ENCODE results near the gene DIP2C.
"Not testable (repeated sequence)": the region's sequence is repeated elsewhere in the genome, so short reads cannot be mapped to it uniquely, and the experiment has no call there.

DIP2C gene

GRCh38 chr10:697097-697875 lies 7.8 kb upstream of the DIP2C start:
- no peak for DNase-seq (ENCODE audit: low read depth)

DNA sequence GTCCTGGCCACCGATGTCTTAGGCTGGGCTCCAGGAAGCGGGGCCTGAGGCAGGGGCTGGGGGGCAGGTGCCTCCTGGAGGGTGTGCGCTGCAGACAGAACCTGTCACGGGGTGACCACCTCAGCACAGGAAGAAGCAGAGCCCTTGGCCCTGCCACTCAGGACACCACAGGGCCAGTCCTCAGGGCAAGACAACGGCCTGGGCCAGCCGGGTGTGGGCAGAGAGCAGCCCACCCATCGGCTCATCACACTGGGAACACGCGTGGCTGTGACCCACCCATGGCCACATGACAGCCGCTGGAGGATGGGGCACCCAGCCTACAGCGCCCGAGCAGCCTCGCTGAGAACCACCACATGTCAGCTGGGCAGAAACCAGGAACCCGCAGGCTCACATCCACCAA lies 5.9 kb upstream of the DIP2C start:
- no peak for DNase-seq (ENCODE audit: low read depth)

GRCh38 chr10:693506-693905 lies 4.0 kb upstream of the DIP2C start:
- no peak for DNase-seq (ENCODE audit: low read depth)

- no peak for DNase-seq (ENCODE audit: low read depth)
Observed at GRCh38 chr10:692682-693351, 3.3 kb upstream of the DIP2C start.

GRCh38 chr10:691216-691615 lies 1.7 kb upstream of the DIP2C start:
- no peak for DNase-seq (ENCODE audit: low read depth)

GRCh38 chr10:690372-691161 lies 1.1 kb upstream of the DIP2C start:
- no peak for DNase-seq (ENCODE audit: low read depth)

DNA sequence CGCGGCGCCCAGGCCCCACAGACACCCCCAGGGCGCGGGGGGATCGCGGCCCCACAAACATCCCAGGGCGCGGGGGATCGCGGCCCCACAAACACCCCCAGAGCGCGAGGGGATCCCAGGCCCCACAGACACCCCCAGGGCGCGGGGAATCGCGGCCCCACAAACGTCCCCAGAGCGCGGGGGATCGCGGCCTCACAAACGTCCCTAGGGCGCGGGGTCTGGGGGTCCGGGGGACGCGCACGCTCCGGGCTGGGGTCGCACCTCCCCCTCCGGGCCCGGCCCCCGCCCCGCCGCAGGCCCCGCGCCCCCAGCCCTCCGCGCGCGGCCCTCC lies 382 bp downstream of the DIP2C start:
- no peak for DNase-seq (ENCODE audit: low read depth)

DNA sequence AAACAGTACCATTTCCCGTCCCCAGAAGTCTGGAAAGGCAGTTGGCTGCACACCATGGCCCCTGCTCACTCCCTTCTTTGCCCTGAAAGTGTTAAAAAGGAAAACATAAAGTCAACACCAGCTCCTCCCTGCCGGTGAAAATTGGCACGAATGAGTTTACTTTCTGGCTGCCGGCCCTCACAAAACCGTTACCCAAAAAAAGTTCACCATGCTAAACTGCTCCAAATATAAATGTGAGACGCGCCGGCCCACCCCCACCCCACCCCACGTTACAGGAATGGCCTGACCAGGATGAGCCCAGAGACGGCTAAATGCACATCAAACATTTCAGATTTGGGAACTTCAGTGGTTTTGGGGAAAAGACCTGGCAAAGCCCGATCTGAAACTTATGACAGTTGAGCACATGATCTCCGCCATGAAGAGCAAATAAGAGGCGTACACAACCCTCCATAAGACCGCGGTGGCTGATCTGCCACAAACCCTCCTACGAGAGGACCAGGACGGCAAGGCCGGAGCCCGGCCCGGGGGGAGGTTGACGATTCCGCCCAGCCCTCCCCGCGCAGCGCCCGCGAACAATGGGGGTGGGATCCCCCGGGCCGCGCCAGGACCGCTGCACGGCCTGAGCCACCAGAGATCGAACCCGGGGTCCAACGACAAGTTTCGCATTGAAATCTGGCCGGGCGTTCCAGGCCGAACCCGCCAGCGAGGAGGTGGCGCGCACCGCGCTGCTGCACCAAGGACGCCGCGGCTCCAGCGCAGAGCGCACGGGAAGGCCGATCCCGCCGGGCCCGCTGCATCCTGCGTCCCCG lies 952 bp downstream of the DIP2C start:
- no peak for DNase-seq (ENCODE audit: low read depth)

DNA sequence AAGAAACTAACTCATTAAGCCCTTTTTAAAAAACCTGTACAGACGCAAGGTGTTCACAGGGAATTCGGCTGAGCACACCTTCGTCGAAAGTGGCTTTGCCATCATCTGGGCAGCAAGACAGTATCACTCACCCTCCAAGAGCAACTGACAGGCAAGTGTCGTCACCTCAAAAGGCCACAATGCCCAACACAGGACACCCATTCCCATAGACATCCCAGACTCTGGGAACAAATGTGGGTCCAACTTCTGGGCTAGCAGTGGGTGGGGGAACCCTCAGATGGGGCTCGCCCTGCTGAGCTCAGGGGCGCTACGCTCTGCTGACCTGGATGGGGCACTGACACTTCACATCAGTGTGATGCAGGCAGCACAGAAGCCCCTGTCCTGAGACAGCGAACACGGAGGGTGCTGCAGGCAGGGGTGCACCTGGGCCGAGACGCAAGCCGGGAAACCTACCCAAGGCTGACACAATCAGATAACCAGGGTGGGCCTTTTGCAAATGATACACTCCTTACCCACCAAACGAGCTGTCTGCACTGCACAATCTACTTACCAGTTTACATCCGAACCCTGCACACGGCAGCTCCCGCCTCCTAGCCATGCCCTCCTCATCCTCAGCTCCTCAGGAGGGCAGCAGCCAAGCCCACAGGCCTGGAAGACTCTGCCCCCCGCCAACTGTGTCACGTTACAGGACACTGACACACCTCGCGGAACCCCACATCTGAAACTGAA lies 1.7 kb downstream of the DIP2C start:
- DNase-seq (ENCODE audit: low read depth): no peak

DNA sequence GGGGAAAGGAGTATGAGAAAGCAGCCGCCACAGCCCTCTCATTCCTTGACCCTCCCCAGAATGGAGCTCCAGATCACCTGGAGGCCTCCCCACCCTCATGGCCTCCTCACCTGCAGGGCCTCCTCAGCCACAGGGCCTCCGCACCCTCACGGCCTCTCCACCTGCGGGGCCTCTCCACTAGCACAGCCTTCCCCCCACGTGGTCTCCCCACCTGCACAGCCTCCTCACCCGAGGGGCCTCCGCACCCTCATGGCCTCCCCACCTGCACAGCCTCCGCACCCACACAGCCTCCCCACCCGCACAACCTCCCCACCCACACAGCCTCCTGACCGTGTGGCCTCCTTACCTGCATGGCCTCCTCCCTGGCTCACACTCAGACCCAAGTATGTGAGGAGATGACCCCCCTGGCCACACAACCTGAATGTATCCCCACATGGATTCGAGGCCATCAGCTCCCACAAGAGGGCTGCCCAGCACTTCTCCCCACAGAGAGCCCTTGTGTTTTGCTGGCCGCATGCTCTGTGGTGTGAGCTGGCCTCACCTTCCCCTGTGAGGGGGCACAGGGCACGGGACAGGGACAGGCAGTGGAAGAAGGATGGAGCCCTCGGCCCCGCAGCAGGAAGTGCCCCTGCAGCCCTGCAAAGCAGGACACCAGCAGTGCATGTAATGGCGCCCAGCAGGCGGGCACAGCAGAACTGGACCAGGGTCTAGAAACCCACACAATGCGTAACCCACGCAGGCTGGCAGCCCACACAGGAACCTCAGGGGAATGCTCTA lies 3.1 kb downstream of the DIP2C start:
- DNase-seq (ENCODE audit: low read depth): no peak

- no peak for DNase-seq (ENCODE audit: low read depth)
Observed at GRCh38 chr10:685613-686012, 3.9 kb downstream of the DIP2C start.

DNA sequence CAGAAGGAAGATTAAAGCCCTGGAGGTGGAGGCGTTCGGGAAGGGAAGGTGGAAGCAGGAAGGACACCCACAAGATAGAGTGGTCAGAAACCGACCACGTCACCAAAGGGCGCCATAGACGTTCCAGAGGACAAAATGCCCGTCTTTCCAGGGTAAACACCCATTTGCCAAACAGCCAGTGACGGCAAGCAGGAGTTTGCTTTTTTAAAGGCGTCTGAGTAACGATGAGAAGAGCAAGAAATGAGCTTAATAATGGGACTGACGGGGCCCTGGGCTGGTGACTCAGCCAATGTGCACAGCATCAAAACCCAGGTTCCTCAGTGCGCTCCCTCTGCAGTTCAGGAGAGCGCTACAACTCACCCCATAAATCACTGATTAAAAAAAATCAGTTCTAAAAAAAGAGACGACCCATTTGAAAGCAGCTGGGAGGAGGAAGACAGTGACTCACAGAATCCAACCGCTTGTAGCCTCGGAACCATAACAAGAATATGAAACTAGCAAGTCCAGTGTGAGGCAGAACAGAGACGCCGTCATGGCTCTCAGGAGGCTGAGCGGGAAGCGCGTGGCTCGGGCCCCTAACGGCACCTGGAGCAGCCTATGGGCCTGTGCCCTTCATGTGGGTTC lies 5.9 kb downstream of the DIP2C start:
- DNase-seq (ENCODE audit: low read depth): no peak

DNA sequence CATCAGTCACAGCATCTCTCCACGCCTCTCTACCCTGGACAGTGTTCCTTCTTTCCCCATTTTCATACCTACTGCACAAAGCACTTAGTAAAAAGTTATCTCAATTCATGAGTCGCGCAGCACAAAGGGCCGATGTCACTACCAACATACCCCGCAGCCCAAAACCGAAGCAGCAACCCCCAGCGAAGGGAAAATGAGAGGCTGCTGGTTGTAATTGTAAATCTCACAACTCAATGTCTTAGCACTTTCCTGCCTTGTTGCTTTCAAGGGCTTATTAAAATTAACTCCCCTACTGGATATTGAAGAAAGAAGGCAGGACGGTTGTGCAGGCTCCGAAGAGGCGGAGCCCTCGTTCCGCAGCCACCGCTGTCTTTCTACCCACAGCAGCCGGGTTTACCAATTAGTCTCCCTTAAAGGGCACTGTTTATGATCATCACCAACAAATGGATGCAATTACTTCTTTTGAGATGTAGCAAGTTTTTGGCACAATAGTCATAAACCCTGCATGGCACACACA lies 6.5 kb downstream of the DIP2C start:
- no peak for DNase-seq (ENCODE audit: low read depth)

- DNase-seq (ENCODE audit: low read depth): no peak
Observed at GRCh38 chr10:681670-682318, 7.7 kb downstream of the DIP2C start.

- DNase-seq (ENCODE audit: low read depth): no peak
Observed at GRCh38 chr10:680745-681144, 8.7 kb downstream of the DIP2C start.

DNA sequence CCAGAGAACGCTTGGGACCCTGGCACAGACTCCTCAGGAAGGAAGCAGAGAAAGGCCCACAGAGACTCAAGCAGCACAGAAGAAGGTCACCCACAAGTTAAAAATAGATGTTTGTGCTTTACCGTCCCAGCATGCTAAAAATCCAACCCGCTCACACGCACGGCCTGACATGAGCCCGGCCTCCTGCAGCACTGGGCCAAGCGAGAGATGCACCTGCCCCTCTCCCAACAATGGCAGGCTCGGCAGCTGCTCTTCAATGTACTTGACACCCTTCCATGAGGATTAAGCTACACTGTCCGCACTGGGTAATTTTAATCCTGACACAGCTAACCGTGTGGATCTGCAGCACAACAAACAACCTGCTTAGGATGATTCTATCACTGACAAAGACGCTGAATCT lies 9.3 kb downstream of the DIP2C start:
- DNase-seq (ENCODE audit: low read depth): no peak

DNA sequence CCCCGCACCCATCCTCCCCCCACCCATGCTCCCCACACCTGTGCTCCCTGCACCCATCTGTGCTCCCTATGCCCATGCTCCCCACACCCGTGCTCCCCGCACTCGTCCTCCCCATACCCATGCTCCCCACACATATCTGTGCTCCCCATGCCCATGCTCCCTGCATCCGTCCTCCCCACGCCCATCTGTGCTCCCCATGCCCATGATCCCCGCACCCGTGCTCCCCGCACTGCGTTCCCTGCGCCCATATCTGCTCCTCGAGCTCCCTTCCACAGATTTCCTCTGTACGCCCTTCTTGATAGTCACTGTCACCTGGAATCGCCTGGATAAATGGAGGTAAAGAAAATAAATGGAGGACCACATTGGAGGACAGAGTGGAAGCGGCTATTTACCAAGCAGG lies 9.9 kb downstream of the DIP2C start:
- DNase-seq (ENCODE audit: low read depth): no peak

DNA sequence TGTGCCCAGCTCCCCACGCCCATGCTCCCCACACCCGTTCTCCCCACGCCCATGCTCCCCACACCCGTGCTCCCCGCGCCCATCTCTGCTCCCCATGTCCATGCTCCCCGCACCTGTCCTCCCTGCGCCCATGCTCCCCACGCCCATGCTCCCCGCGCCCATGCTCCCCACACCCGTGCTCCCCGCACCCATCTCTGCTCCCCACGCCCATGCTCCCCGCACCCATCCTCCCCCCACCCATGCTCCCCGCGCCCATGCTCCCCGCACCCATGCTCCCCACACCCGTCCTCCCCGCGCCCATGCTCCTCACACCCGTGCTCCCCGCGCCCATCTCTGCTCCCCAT lies 10.8 kb downstream of the DIP2C start:
- not testable (repeated sequence) for DNase-seq (ENCODE audit: low read depth)

GRCh38 chr10:677750-678661 lies 11.5 kb downstream of the DIP2C start:
- no peak for DNase-seq (ENCODE audit: low read depth)
